ENCODE measurements around the gene VAX1.

Gene VAX1

DNA sequence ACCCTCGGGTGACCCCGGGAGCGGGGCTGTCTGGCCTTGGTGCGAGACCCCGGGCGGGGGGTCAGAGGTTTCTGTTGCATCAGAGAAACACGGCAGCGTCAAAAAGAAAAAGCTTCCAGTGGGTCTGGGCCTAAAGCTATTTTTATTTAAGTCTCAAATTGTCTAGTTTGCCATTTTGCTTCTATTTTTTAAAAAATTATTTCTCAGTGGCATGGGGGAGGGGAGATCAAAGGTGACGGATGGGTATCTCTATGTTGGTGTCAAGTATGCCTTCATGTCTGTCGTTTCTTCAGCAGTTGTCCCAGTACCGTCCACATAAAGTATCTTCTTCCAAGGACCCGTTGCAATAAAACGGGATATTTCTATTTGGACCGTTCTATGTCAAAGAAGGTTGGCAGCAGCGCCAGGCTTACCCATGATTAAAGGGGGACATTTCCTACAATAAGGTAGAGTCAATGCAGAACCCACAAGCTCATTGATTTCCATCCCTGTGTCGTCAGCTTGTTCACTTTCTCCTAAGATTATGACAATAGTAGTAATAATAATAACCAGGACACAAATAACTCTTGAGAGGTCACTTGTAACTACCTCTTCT, 26.0 kb upstream of the VAX1 start:
- no peak for DNase-seq (ENCODE audit: low read depth)

DNA sequence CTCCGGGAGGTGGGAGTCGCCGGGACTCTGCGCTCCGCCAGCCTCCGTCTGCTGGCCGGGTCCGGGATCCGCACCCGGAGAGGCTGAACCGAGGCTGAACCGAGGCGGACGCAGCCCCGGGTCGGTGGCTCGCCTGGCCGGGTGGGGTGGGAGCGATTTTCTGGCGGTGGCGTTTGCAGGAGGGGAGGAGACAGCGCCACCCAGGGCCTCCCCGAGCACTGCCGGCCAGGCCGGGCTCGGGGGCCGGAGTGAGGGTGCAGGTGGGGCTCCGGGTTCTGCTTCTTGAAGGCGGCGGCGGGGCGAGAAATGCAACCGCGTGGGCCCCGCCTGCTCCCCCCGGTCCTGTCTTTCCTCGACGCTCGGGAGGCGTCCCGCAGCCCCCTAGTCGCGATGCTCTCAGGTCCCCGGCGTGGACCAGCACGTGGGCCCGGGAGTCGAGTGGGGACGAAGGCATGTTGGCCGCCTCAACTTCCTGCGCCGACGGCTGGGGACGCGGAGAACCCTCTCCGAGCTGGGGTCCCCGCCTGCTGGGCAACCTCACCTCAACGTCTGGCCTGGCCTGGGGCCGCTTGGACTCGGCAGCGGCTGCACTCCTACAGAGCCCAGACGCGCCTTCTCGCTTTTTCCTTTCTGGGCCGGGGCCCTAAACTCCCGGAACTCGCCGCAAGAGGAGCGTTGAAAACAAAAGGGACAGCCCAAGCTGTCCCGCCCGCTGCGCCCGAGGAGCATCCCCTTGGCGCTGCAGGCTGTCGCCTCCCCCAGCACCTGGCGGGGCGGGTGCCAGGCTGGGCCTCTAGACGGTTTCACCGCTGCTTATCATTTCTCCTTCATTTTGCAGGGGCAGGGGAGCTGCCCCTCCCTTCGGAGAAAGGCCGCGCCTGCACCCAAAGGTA, 25.2 kb upstream of the VAX1 start:
- no peak for DNase-seq (ENCODE audit: low read depth)

DNA sequence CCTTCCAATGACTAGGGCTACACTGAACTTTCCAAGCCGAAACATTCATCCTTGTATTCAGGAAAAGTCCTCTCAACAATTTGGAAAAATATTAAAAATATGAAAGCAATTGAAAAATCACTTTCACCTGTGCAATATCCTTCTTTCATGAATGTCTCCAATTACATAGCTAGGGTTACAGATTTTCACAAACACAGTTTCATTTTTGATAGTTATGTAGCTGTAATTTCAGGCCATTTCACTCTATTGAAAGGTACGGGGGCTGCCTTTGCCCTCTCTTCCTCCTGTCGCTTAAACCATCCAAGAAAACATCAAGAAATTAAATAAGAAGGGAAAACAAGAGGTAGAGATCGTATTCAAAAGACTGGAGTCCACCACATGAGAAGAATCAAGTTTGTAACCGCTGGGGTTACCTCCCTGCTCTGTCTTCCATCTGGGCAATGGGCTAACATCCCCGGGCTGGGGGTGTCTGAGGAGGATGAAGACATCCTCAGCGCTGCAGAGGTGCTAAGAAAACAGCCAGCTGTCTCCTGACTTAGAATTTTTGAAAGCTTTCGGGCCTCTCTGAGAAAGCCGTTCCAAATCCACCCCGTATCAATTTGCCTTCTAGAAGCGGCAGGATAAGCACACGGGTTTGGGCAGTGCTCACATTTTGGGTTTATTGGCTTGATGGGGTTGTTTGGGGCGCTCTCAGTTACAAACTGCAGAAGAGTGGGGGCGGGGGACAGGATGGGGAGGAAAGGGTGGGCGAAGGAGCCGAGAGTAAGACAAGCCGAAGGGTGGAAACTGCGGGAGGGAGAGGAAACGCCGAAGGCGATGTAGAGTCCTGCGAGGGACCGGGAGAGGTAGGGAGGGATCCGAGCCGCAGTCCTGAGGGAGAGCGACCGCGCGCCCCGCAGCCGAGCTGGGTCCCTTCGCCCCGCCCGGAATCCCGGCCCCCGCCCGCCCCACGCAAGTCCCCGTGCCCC, 24.3 kb upstream of the VAX1 start:
- no peak for DNase-seq (ENCODE audit: low read depth)

DNA sequence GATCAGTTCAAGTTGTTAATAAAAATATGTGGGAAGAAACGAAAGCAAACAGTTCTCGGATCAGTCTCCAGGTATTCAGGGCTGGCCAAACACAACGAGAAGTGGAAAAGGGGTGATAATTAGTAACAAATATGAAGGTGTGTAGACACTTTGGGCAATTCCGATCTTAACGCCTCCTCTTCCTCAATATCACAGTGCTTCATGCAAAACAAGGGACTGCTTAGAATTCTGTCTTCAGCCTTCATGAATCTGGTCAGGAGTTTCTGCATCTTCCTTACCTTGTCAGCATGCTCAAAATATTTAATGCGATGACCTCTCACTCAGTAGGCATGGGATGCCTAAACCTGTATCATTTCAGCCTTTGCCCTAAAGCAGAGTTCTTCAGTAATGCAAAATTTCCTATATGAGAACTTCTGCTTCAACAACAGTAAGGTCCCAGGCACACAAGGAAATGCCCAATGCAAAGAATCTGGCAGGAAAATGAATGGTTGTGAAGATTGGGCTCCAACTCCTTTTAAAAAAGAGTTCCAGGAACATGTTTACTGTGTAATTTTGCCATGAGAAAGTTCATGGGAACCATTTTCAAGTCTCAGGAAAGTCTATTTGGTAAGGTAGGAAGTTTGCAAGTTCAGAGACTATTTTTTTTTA, 23.4 kb upstream of the VAX1 start:
- no peak for DNase-seq (ENCODE audit: low read depth)

DNA sequence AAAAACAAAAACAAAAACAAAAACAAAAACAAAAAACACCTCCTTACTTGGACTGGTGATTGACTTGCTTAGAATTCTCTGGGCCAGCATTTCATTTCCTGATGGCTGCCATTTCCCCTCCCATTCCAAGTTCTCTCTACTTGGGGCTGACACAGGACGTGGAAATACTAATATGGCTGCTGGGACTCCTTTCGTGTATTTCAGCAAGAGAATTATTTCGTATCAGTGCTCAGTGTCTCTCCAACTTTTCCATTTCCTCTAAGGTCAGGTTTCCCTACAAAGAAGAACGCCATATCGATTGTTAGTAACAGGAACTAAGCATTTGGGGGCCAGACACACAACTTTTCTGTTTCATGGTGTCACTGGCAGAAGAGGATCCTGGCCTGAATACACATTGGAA, 22.5 kb upstream of the VAX1 start:
- no peak for DNase-seq (ENCODE audit: low read depth)

DNA sequence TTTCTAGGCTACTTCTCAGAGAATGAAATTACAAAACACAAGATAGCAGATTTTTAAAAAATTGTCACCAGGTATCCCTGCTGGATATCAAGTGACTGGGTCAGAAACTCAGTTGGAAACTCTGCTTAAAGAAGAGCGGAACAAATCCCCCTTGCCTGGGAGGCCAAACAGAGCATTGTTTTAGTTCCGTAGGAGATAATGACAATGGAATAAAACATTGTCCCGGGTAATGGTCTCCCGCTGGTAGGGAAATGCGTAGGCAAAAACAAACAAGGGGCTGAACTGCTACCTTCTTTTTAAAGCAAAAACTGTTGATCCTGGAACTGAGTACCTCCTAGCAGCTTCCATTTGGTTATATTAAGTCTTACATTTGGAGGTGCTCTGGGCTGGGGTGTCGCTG, 21.3 kb upstream of the VAX1 start:
- no peak for DNase-seq (ENCODE audit: low read depth)

DNA sequence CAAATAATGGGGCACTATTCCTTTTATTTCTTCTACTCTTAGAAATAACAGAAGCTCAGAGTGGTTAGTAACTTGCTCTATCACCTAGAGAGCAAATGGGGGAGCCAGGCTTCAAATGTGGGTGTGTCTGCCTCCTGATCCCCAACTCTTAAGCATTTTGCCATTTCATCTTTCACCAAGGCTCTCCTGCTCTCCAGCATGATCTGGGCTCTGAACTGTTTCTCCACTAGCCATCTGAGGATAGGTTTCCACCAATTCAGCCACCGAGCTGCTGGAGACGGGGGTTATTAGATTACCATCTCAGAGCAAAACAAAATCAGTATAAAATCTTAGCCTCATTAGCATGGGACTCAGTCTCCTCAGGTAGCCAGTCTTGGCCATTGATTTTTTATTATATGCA, 20.2 kb upstream of the VAX1 start:
- no peak for DNase-seq (ENCODE audit: low read depth)

DNA sequence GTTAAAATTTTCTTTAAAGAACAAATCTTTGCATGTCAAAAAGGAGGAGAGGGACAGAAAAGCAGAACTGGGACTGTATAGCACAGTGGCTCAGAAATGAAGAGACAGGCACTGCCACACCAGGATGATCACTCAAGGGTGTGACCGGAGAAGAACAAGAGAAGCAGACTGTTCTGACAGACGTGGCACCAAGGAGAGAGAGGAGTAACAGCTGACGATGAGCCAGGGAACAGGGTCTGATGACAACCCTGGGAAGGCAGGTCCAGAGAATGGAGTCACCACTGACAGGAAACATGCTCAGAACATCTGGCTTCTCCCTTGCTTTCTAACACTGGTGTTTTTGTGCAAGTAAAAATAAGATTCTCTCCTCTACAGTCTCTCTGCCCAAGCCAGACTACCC, 14.6 kb upstream of the VAX1 start:
- DNase-seq (ENCODE audit: low read depth) = no peak

DNA sequence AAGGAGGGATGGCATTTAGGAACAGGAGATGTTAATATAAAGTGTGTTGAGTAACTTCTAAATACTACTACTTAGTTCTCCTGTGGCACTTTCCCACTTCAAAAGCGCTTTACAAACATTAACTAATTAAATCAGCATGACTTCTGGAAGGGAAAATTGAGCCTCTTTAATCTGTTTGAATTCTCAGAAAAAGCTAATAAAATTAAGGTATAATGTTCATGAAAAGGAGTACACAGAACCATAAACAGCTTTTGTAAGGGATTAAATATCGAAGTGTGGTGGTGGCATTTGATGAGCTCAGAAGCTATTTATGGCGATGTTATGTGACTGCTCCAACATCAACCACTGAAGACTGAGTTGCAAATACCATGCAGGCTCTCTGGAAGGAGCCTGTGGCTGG, 10.2 kb upstream of the VAX1 start:
- DNase-seq (ENCODE audit: low read depth) = no peak

DNA sequence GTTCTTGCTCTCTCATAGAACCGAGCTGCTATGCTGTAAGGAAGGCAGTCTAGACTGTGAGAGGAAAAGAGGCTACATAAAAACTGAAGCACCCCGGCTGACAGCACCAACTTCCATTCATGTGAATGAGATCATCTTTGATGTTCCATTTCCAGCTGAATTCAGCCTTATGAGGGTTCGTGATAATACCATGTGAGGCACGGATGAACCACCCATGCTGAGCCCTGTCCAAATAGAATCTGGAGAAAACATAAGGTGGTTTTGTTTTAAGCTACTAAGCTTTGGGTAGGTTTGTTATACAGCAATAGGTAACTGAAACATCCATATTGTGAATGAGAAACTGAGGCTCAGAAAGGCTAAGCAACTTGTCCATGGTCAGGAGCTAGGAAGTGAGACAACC, 6.9 kb upstream of the VAX1 start:
- no peak for DNase-seq (ENCODE audit: low read depth)

DNA sequence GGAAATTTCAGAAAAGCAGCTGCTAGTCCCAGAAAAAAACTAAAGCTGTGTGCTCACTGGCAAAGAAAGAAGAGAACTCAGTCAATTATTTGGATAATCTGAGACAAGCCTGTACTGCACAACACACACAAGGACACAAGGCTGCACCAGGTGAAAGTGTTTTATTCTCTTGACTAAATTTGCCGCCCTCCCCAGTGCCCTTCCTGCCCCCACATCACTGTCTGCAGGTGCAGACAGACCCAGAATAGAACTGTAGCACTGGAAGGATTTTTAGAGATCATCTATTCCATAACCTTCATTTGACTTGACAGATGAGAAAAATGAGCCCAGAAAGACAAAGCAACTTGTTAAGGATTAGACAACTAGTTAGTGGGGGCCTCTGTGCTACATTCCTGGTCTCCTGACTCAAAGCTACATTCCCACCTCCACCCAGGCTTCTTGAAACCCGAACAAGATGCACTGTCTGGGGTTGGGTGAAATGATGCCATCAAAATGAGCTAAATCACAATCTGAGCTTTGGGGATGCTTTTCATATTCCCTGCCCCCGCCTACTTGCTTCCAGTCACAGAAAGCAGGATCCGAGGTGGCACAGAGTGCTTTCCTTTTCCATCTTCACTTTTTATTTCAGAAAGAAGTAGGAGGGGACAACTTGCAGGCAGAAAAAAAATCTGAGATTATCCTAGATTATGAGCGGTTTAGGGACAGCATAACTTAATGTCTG, 5.2 kb upstream of the VAX1 start:
- no peak for DNase-seq (ENCODE audit: low read depth)

DNA sequence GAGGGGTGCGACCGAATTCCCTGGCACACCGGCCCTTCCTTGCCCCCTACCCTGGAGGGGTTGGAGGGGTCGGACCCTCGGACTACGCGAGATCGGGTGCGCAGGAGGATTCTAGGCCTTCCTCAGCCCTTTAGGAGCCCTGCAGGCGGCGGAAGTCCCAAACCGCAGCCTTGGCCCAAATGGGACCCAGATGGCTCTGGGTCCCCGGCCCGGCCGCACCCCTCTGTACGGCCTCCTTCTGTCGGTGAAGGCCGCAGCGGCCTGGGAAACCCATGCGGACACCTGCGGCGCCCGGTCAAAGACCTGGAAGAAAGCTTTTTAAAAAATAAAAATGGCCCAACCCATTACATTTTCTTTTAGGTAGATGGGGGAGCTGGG, 2.4 kb upstream of the VAX1 start:
- no peak for DNase-seq (ENCODE audit: low read depth)

DNA sequence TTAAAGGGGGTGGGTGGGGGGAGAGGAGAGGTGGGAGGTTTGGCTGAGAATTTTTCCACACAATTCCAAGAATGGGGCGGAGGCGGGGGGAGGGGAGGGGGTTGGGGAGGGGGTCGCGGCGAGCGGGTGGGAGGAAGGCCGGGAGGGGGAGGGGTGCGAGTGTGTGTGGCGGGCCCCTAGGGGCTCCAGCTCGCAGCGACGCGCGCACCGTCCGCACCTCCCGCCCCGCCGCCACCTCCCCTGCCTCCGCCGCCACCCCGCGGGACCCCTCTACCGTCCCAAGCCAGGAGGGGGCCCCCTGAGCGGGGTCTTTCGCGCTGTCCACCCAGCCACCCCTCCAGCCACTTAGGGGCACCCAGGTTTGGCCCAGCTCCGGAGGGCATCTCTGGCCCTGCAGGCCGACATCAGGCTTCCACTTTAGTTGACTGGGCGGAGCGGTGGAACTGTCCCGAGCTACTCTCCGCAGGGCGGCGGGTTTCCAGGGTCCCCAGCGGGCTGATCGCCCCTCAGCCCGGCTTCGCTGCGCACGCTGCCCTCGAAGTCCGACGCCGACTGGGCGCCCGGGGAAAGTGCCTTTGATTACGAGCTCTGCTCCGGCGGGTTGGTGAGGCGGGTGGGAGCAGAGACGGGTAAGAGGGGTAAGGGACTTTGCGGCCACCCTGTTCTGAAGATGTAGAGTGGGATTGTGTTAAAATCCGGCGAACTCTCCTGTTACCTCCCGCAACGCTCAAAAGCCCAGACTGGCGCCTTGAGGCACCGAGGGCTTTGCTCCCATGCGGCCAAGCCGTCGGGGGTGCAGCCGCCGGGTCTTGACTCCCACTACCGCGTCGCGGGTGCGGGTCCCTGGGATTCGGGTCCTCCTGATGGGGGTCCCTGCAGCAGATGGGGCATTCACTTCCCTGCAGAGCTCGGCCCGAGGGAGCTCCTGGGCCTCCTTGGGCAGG, 1.8 kb upstream of the VAX1 start:
- DNase-seq (ENCODE audit: low read depth) = no peak

DNA sequence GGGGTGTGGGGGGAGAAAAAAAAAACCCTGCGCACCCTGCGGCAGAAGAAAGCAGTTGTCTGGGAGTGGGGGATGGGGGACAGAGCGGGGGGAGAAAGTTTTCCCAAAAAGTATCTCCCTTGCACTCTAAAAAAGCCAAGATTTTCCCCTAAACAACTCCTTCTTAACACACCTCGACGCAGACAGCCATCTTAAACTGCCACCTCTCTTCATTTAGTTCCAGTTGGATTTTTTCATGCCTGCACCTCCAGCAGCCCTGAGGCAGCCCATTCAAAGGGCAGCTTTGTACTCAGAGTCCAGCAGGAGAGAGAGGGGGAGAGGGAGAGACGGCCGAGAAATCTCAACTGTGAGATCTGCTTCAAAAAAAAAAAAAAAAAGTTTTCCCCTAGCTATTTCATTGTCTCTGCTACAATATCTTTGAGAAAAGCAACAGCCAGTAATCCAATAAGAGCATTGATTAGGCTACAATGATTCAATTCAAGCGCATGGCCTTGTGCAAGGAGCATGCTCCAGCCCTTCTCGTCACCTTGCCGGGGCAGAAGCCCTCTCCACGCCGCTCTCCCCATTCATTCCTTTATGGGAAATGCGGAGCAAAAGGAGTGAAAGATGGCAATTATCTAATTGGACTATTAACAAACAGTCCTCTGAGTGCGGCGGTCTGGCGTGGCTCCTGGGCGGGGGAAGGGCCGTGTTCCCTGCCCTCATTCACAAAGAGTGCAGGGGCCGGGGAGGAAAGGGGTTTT, 939 bp upstream of the VAX1 start:
- no peak for DNase-seq (ENCODE audit: low read depth)

DNA sequence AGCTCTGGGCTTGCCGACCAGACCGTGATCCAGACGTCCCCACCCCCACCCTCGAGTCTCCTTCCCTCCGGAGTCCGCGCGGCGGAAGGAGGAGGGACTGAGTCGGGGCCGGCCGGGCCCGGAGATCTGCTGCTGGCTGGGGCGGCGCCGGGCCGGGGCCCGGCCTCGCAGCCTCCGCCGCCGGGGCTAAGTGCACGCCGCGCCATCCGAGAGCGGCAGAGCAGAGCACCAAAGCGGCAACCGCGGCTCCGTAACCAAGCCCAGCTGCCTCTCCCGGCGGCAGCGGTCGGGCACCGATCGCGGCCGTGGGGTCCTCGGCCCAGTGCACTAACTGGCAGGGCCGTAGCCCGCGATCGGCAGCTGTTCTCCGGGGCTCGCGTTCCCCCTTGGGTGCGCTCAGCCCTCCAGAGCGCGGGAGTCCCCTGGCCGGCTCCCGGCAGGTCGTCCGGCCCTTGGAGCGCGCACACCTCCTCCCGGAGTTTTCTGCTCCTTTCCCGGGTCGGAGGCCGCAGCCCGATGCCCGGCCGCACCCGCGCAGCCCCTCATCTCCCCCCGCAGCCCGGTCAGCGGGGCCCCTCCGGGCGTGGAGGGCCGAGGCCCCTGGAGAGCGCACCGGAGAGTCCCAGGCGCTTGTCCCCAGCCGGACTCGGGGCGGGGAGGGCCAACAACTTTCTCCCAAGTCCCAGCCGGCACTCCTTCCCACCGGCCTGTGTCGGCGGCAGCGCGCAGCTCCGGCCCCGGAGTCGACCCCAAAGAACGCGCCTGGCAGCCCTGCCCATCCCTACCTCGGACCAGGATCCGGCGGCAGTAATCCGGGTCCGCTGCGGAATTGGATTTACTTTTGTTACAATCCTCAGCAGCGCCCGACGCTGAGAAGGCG, 799 bp downstream of the VAX1 start:
- no peak for DNase-seq (ENCODE audit: low read depth)

DNA sequence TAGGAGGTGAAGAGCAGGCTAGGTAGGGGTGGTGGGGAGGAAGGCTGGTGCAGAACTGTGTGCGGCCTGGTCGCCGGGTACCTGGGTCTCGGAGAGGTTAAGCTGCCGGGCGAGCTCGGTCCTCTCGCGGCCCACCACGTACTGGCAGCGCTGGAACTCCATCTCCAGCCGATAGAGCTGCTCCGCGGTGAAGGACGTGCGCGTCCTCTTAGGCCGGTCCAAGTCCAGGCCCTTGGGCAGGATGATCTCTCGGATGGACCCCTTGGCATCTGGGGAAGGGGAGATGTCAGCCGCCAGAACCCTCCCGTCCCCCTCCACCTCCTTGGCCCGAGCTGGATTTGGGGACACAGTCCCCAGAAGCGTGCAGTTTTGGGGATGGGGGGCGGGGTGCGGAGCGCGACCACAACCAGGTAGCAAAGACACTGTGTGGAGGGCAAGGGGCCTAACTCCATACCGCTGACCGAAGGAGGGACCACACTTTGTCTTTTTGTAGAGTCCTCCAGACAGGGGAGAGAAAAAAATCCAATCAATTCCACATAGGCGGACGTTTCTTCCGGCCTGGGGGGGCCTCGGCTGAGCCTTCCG, 1.6 kb downstream of the VAX1 start:
- no peak for DNase-seq (ENCODE audit: low read depth)

DNA sequence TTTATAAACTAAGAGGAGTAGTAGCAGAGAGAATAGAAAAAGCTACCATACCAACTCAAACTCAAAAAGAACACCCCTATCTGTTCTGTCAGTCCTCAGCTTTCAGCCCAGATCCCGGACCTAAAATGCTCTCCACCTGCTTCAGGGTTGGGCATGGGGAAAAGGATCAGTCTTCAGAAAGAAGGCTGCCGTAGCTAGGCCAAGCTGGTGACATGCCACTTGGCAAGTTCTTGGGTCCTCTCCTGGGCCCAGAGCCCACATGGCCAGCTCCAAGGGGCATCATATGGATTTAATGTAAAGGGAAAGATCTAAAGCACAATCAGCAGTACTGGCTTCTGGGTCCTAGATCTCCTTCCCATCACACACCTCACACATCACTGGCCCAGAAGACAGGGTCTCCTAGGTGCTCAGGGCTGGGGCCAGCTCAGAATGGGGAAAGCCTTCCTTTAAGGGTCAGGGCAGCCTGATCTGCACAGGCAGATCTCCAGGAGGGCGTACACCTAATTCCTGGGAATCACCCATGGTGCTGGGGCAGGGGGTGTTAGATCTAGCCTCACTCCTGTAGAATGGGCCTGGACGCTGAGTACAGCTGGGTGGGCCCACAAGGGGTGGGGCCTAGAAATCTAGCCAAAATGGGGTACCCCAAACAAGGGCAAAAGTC, 2.5 kb downstream of the VAX1 start:
- no peak for DNase-seq (ENCODE audit: low read depth)

DNA sequence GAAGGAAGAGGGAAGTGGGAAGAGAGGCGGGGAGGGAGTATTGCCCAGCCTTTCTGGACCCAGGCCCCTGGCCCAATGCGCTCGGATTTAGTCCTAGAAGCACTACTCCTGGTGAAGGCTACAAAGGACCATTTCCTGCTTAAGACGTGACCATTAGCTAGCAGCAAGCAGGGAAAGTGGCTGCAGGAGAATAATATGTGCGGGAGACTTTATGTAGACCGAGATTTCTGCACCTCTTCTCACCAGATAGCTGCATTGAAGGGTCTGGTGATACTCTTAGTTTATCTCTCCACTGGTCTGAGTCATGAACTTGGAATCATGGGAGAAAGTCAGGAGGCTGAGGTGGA, 3.1 kb downstream of the VAX1 start:
- no peak for DNase-seq (ENCODE audit: low read depth)
